GM18909 (cell line): ENCODE data around the gene RBFA.
"Not testable (repeated sequence)": the region's sequence is repeated elsewhere in the genome, so short reads cannot be mapped to it uniquely, and the experiment has no call there.

ENCODE experiments used
- ATAC-seq: cut with Tn5 transposase; IDR thresholded peaks from one replicate; pipeline ENCODE4 v1.9.1; 2021; ENCODE audit warnings: mild to moderate bottlenecking; ENCODE audit not compliant: unreplicated experiment, poor library complexity

RBFA gene

GRCh38 chr18:80027719-80028118, 6.5 kb upstream of the RBFA start:
- not testable (repeated sequence) for ATAC-seq

GRCh38 chr18:80029690-80030089, 4.5 kb upstream of the RBFA start:
- ATAC-seq: no peak

- no peak for ATAC-seq
These were observed 810 bp upstream of the RBFA start for GRCh38 chr18:80033181-80034067.

- ATAC-seq: no peak
These were observed 695 bp downstream of the RBFA start for GRCh38 chr18:80034852-80035406.

GRCh38 chr18:80035997-80036396, 1.8 kb downstream of the RBFA start:
- no peak for ATAC-seq

- no peak for ATAC-seq
These were observed 3.1 kb downstream of the RBFA start for GRCh38 chr18:80037300-80037699.

- no peak for ATAC-seq
These were observed 3.8 kb downstream of the RBFA start for GRCh38 chr18:80037869-80038630.

- no peak for ATAC-seq
These were observed 6.3 kb downstream of the RBFA start for GRCh38 chr18:80040515-80040914.

GRCh38 chr18:80041424-80041823, 7.2 kb downstream of the RBFA start:
- no peak for ATAC-seq

GRCh38 chr18:80042785-80043184, 8.6 kb downstream of the RBFA start:
- ATAC-seq: no peak

- ATAC-seq: no peak
These were observed 9.8 kb downstream of the RBFA start for GRCh38 chr18:80044072-80044471.

- ATAC-seq: no peak
These were observed 11.8 kb downstream of the RBFA start for GRCh38 chr18:80046011-80046410.

GRCh38 chr18:80046431-80046830, 12.2 kb downstream of the RBFA start:
- ATAC-seq: no peak

- no peak for ATAC-seq
These were observed 12.8 kb downstream of the RBFA start for GRCh38 chr18:80046961-80047541.

- ATAC-seq: no peak
These were observed 16.6 kb downstream of the RBFA start for GRCh38 chr18:80050797-80051196.

GRCh38 chr18:80056095-80056494, 21.9 kb downstream of the RBFA start:
- no peak for ATAC-seq

GRCh38 chr18:80059945-80060344, 25.7 kb downstream of the RBFA start:
- no peak for ATAC-seq

GRCh38 chr18:80065705-80066104, 31.5 kb downstream of the RBFA start:
- ATAC-seq: no peak

- ATAC-seq: no peak
These were observed 33.1 kb downstream of the RBFA start for GRCh38 chr18:80067321-80067720.

- no peak for ATAC-seq
These were observed 33.7 kb downstream of the RBFA start for GRCh38 chr18:80067897-80068296.
